ENCODE measurements around the gene MYOG. TPM values are rescaled to one million over a fixed set of nuclear protein-coding genes. Genes with fewer than 3 reads are reported as not detected.

MYOG gene
- total RNA-seq, 1 experiment from 2014 or later = not detected

- CTCF ChIA-PET = interaction anchor here (0.5 kb wide), 1 partner anchor 41 kb away, joined by 7 read pairs; no protein-coding TSS in a partner anchor
- H3K4me3 ChIP-seq (ENCODE audit: low read length) = no peak overlapping the region
- H3K79me2 ChIP-seq (ENCODE audit: low read length) = no peaks in the 10 kb centered on the region
- no peaks in the 10 kb centered on the region for H3F3A ChIP-seq (ENCODE audit: low read length, unreplicated experiment)
- peaks cover 14% of the 10 kb centered on the region for H3K27me3 ChIP-seq (ENCODE audit: low read length)
- no peaks in the 10 kb centered on the region for H3K4me1 ChIP-seq (ENCODE audit: insufficient read depth, low read length)
- no peak overlapping the region for H3K27ac ChIP-seq (ENCODE audit: low read length)
- no peak overlapping the region for H3K4me2 ChIP-seq (ENCODE audit: low read length)
- BruUV-seq (replicated peaks) = no TSS peak
- TF ChIP-seq EZH2 (IDR thresholded peaks at IDR 0.05; ENCODE audit: low read length, unreplicated experiment) (no peak), EZH2phosphoT487 (IDR thresholded peaks at IDR 0.05; ENCODE audit: borderline replicate concordance, low read length) (no peak)
- TF ChIP-seq, protein P1, sequence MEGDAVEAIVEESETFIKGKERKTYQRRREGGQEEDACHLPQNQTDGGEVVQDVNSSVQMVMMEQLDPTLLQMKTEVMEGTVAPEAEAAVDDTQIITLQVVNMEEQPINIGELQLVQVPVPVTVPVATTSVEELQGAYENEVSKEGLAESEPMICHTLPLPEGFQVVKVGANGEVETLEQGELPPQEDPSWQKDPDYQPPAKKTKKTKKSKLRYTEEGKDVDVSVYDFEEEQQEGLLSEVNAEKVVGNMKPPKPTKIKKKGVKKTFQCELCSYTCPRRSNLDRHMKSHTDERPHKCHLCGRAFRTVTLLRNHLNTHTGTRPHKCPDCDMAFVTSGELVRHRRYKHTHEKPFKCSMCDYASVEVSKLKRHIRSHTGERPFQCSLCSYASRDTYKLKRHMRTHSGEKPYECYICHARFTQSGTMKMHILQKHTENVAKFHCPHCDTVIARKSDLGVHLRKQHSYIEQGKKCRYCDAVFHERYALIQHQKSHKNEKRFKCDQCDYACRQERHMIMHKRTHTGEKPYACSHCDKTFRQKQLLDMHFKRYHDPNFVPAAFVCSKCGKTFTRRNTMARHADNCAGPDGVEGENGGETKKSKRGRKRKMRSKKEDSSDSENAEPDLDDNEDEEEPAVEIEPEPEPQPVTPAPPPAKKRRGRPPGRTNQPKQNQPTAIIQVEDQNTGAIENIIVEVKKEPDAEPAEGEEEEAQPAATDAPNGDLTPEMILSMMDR (conservative IDR thresholded peaks at IDR 0.05; ENCODE audit: low read depth, low read length) = no peak
- H4K20me1 ChIP-seq (ENCODE audit: low read length) = no peaks in the 10 kb centered on the region
- no peak for ATAC-seq
- POLR2A ChIA-PET (ENCODE audit: unreplicated experiment) = no interaction called here
- no peak overlapping the region for H3K9ac ChIP-seq (ENCODE audit: low read length)
- no peak for DNase-seq
- no peak overlapping the region for H2AFZ ChIP-seq (ENCODE audit: low read length)
- H3K9me3 ChIP-seq (ENCODE audit: low read length) = no peaks in the 10 kb centered on the region
- H3K9me2 ChIP-seq (replicated peaks; ENCODE audit: low read length) = no peaks in the 10 kb centered on the region
- H3K36me3 ChIP-seq (ENCODE audit: low read depth, low read length) = no peaks in the 10 kb centered on the region
- intact Hi-C loops (cut with micrococcal nuclease) = no loop called here
Observed at GRCh38 chr1:203077367-203077766, 8.4 kb downstream of the MYOG start.

DNA sequence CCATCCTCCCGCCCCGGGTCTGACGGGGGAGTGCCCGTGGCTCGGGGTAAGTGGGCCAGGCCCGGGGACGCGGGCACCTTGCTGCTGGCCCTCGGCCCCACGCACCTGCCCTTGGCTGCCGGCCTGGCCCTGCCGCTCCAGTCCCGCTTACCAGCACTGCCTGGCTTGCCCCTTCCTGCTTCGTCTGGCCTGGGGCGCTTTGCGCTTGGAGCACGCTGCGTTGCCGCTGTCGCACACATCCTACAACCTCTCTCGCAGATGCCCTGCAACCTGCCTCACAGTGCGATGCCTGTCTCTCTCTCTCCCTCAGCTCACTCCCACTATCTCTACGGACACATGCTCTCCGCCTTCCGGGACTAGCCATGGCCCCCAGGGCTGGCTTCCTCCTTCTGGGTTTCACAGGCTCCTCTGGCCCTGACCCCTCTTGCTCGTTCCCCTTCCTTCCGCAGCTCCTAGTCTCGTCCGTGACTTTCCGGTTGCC, 9.7 kb downstream of the MYOG start:
- no peaks in the 10 kb centered on the region for H3K79me2 ChIP-seq (ENCODE audit: low read length)
- H3K4me2 ChIP-seq (ENCODE audit: low read length) = no peak overlapping the region
- H3K36me3 ChIP-seq (ENCODE audit: low read depth, low read length) = no peaks in the 10 kb centered on the region
- no TSS peak for BruUV-seq (replicated peaks)
- H3K27ac ChIP-seq (ENCODE audit: low read length) = no peak overlapping the region
- no peaks in the 10 kb centered on the region for H3K9me2 ChIP-seq (replicated peaks; ENCODE audit: low read length)
- ATAC-seq (no peak), DNase-seq (no peak)
- H3F3A ChIP-seq (ENCODE audit: low read length, unreplicated experiment) = no peaks in the 10 kb centered on the region
- peaks cover 9% of the 10 kb centered on the region for H3K27me3 ChIP-seq (ENCODE audit: low read length)
- no peak overlapping the region for H3K4me3 ChIP-seq (ENCODE audit: low read length)
- H4K20me1 ChIP-seq (ENCODE audit: low read length) = no peaks in the 10 kb centered on the region
- POLR2A ChIA-PET (ENCODE audit: unreplicated experiment) = no interaction called here
- CTCF ChIA-PET = no interaction called here
- no peak overlapping the region for H3K9ac ChIP-seq (ENCODE audit: low read length)
- intact Hi-C loops (cut with micrococcal nuclease) = no loop called here
- no peaks in the 10 kb centered on the region for H3K4me1 ChIP-seq (ENCODE audit: insufficient read depth, low read length)
- no peak overlapping the region for H2AFZ ChIP-seq (ENCODE audit: low read length)
- TF ChIP-seq EZH2phosphoT487 (IDR thresholded peaks at IDR 0.05; ENCODE audit: borderline replicate concordance, low read length) (no peak), EZH2 (IDR thresholded peaks at IDR 0.05; ENCODE audit: low read length, unreplicated experiment) (no peak)
- TF ChIP-seq, protein P1 (conservative IDR thresholded peaks at IDR 0.05; ENCODE audit: low read depth, low read length) = no peak
- no peaks in the 10 kb centered on the region for H3K9me3 ChIP-seq (ENCODE audit: low read length)

- Histone ChIP-seq H3K9me2 (replicated peaks; ENCODE audit: low read length) (no peaks in the 10 kb centered on the region), H3F3A (ENCODE audit: low read length, unreplicated experiment) (no peaks in the 10 kb centered on the region), H2AFZ (ENCODE audit: low read length) (no peak overlapping the region), H3K9me3 (ENCODE audit: low read length) (no peaks in the 10 kb centered on the region), H3K4me3 (ENCODE audit: low read length) (no peak overlapping the region), H3K9ac (ENCODE audit: low read length) (no peak overlapping the region), H4K20me1 (ENCODE audit: low read length) (no peaks in the 10 kb centered on the region), H3K4me2 (ENCODE audit: low read length) (no peak overlapping the region), H3K36me3 (ENCODE audit: low read depth, low read length) (no peaks in the 10 kb centered on the region), H3K4me1 (ENCODE audit: insufficient read depth, low read length) (no peaks in the 10 kb centered on the region), H3K27ac (ENCODE audit: low read length) (no peak overlapping the region), H3K27me3 (ENCODE audit: low read length) (peaks cover 4% of the 10 kb centered on the region), H3K79me2 (ENCODE audit: low read length) (no peaks in the 10 kb centered on the region)
- TF ChIP-seq EZH2phosphoT487 (IDR thresholded peaks at IDR 0.05; ENCODE audit: borderline replicate concordance, low read length) = no peak
- ChIA-PET CTCF (no interaction called here), POLR2A (ENCODE audit: unreplicated experiment) (no interaction called here)
- intact Hi-C loops (cut with micrococcal nuclease) = no loop called here
- DNase-seq (no peak), ATAC-seq (no peak)
- no TSS peak for BruUV-seq (replicated peaks)
Observed at GRCh38 chr1:203075236-203076030, 10.4 kb downstream of the MYOG start.
